ENCODE measurements around the gene GTF3C4. TPM values are rescaled to one million over a fixed set of nuclear protein-coding genes. Genes with fewer than 3 reads are reported as not detected.

The GTF3C4 gene
- polyA plus RNA-seq, 3 donors = 0.99 to 2.7 (median 2.1) TPM

- intact Hi-C loops (cut with micrococcal nuclease) = no loop called here
- H3K27ac ChIP-seq (ENCODE audit: low read depth in 1 of 2, low read length in 2 of 2) = no peak overlapping the region
- no peaks in the 10 kb centered on the region for H3K27me3 ChIP-seq (ENCODE audit: control insufficient read depth in 2 of 2, insufficient read depth in 2 of 2, low read length in 2 of 2)
- no peak overlapping the region for H3K4me2 ChIP-seq (replicated peaks; ENCODE audit: extremely low read depth, low read length, poor library complexity, severe bottlenecking)
- H3K27me3 Mint-ChIP-seq (ENCODE audit: low read depth in 3 of 3) = no peaks in the 10 kb centered on the region
- no peaks in the 10 kb centered on the region for H3K4me1 ChIP-seq (ENCODE audit: control insufficient read depth in 1 of 2, insufficient read depth in 2 of 2, low read length in 2 of 2)
- H3K9me3 Mint-ChIP-seq = no peaks in the 10 kb centered on the region
- TF ChIP-seq CTCF (IDR thresholded peaks at IDR 0.05) = no peak
- H3K9me3 ChIP-seq (replicated peaks in 1 of 2; ENCODE audit: control insufficient read depth in 1 of 2, insufficient read depth in 1 of 2, low read length in 2 of 2) = no peaks in the 10 kb centered on the region
- peaks cover 69 to 84% of the 10 kb centered on the region in 2 donors for H3K36me3 ChIP-seq (replicated peaks in 1 of 2; ENCODE audit: control insufficient read depth in 1 of 2, insufficient read depth in 2 of 2, low read length in 2 of 2)
- no peaks in the 10 kb centered on the region for H3K79me2 ChIP-seq (ENCODE audit: insufficient read depth, low read length)
- DNase-seq = no peak
- 97% methylated on average over 5 of the region's 7 CpGs for WGBS (ENCODE audit: insufficient coverage)
- no peak overlapping the region for H2AFZ ChIP-seq (ENCODE audit: insufficient read depth, low read depth, low read length, poor library complexity, severe bottlenecking)
- H3K36me3 Mint-ChIP-seq = peaks cover 56 to 63% of the 10 kb centered on the region in 2 donors
- H3K4me1 Mint-ChIP-seq = peaks cover 5% of the 10 kb centered on the region
- H3K9ac ChIP-seq (ENCODE audit: insufficient read depth, low read length, poor library complexity, severe bottlenecking) = no peak overlapping the region
- no peak overlapping the region for H3K4me3 Mint-ChIP-seq
- H4K20me1 ChIP-seq (ENCODE audit: insufficient read depth, low read length) = no peaks in the 10 kb centered on the region
- H3K27ac Mint-ChIP-seq = no peak overlapping the region
- H3K4me3 ChIP-seq (replicated peaks in 1 of 3; ENCODE audit: low read depth in 2 of 3, low read length in 3 of 3) = no peak overlapping the region
Measured at GRCh38 chr9:132646726-132647125, 23.5 kb upstream of the GTF3C4 start.

GRCh38 chr9:132647355-132647754 is 22.9 kb upstream of the GTF3C4 start:
- Mint-ChIP-seq H3K4me3 (no peak overlapping the region), H3K4me1 (peaks cover 5% of the 10 kb centered on the region), H3K27me3 (ENCODE audit: low read depth in 3 of 3) (no peaks in the 10 kb centered on the region), H3K27ac (no peak overlapping the region), H3K36me3 (peaks cover 56 to 62% of the 10 kb centered on the region in 2 donors), H3K9me3 (no peaks in the 10 kb centered on the region)
- no peaks in the 10 kb centered on the region for H3K9me3 ChIP-seq (replicated peaks in 1 of 2; ENCODE audit: control insufficient read depth in 1 of 2, insufficient read depth in 1 of 2, low read length in 2 of 2)
- peaks cover 64 to 85% of the 10 kb centered on the region in 2 donors for H3K36me3 ChIP-seq (replicated peaks in 1 of 2; ENCODE audit: control insufficient read depth in 1 of 2, insufficient read depth in 2 of 2, low read length in 2 of 2)
- H3K9ac ChIP-seq (ENCODE audit: insufficient read depth, low read length, poor library complexity, severe bottlenecking) = no peak overlapping the region
- no peak overlapping the region for H3K27ac ChIP-seq (ENCODE audit: low read depth in 1 of 2, low read length in 2 of 2)
- no peak overlapping the region for H3K4me2 ChIP-seq (replicated peaks; ENCODE audit: extremely low read depth, low read length, poor library complexity, severe bottlenecking)
- no peak overlapping the region for H2AFZ ChIP-seq (ENCODE audit: insufficient read depth, low read depth, low read length, poor library complexity, severe bottlenecking)
- H3K27me3 ChIP-seq (ENCODE audit: control insufficient read depth in 2 of 2, insufficient read depth in 2 of 2, low read length in 2 of 2) = no peaks in the 10 kb centered on the region
- 80% methylated on average over 1 of the region's 4 CpGs for WGBS (ENCODE audit: insufficient coverage)
- no peak overlapping the region for H3K4me3 ChIP-seq (replicated peaks in 1 of 3; ENCODE audit: low read depth in 2 of 3, low read length in 3 of 3)
- intact Hi-C loops (cut with micrococcal nuclease) = no loop called here
- no peaks in the 10 kb centered on the region for H3K4me1 ChIP-seq (ENCODE audit: control insufficient read depth in 1 of 2, insufficient read depth in 2 of 2, low read length in 2 of 2)
- H4K20me1 ChIP-seq (ENCODE audit: insufficient read depth, low read length) = no peaks in the 10 kb centered on the region
- TF ChIP-seq CTCF (IDR thresholded peaks at IDR 0.05) = no peak
- no peak for DNase-seq
- no peaks in the 10 kb centered on the region for H3K79me2 ChIP-seq (ENCODE audit: insufficient read depth, low read length)

Data from CD14-positive monocyte (primary cell).